Mesendoderm (in vitro differentiated cells): Measurements from ENCODE around the gene FAM163B.

Source experiments
- DNase-seq: peaks from one replicate; pipeline ENCODE4 v3.0.0; 2013
- H2AK5ac ChIP-seq: 2 replicates; pipeline ENCODE4 v1.6.1; 2013; ENCODE audit warnings: low read length, inconsistent platforms
- H2BK120ac ChIP-seq: 2 replicates; pipeline ENCODE4 v1.6.1; 2013; ENCODE audit warnings: low read depth, mild to moderate bottlenecking, low read length, moderate library complexity, mixed read lengths
- H2BK15ac ChIP-seq: replicated peaks from 2 replicates; pipeline ENCODE4 v1.6.1; 2013; ENCODE audit warnings: low read depth, mild to moderate bottlenecking, moderate library complexity
- H2BK5ac ChIP-seq: 2 replicates; pipeline ENCODE4 v1.6.1; 2013; ENCODE audit warnings: low read length, inconsistent platforms
- H3K18ac ChIP-seq: 2 replicates; pipeline ENCODE4 v1.6.1; 2013; ENCODE audit warnings: mild to moderate bottlenecking, low read length, mixed read lengths
- H3K23ac ChIP-seq: one replicate; pipeline ENCODE4 v1.6.1; 2013; ENCODE audit warnings: low read length
- H3K27ac ChIP-seq: 2 replicates; pipeline ENCODE4 v1.5.1; 2013; ENCODE audit warnings: low read depth, mild to moderate bottlenecking, inconsistent platforms, low read length, moderate library complexity
- H3K27me3 ChIP-seq: 2 replicates; pipeline ENCODE4 v1.6.1; 2013; ENCODE audit warnings: low read length, control low read depth, mild to moderate bottlenecking, inconsistent platforms; ENCODE audit not compliant: insufficient read depth, poor library complexity
- H3K36me3 ChIP-seq: 2 replicates; pipeline ENCODE4 v1.6.1; 2013; ENCODE audit warnings: low read length, inconsistent platforms; ENCODE audit not compliant: control insufficient read depth, insufficient read depth
- H3K4ac ChIP-seq: one replicate; pipeline ENCODE4 v1.6.1; 2013; ENCODE audit warnings: low read depth, mild to moderate bottlenecking, low read length, moderate library complexity
- H3K4me1 ChIP-seq: 2 replicates; pipeline ENCODE4 v1.6.1; 2013; ENCODE audit warnings: low read depth, low read length, inconsistent platforms; ENCODE audit not compliant: control insufficient read depth
- H3K4me2 ChIP-seq: 2 replicates; pipeline ENCODE4 v1.6.1; 2013; ENCODE audit warnings: low read length
- H3K4me3 ChIP-seq: 2 replicates; pipeline ENCODE4 v1.5.1; 2013; ENCODE audit warnings: mild to moderate bottlenecking, low read length
- H3K56ac ChIP-seq: one replicate; pipeline ENCODE4 v1.6.1; 2013; ENCODE audit warnings: low read length
- H3K79me1 ChIP-seq: 2 replicates; pipeline ENCODE4 v1.6.1; 2013; ENCODE audit warnings: low read length, inconsistent platforms
- H3K79me2 ChIP-seq: 2 replicates; pipeline ENCODE4 v1.6.1; 2013; ENCODE audit warnings: mild to moderate bottlenecking, low read length; ENCODE audit not compliant: control insufficient read depth, insufficient read depth
- H3K9ac ChIP-seq: 2 replicates; pipeline ENCODE4 v1.6.1; 2013; ENCODE audit warnings: low read length, inconsistent platforms
- H4K5ac ChIP-seq: one replicate; pipeline ENCODE4 v1.6.1; 2013; ENCODE audit warnings: low read length
- H4K8ac ChIP-seq: one replicate; pipeline ENCODE4 v1.6.1; 2013; ENCODE audit warnings: low read depth, mild to moderate bottlenecking, control low read depth, low read length, moderate library complexity
- WGBS: extraction: QIAGEN DNeasy Blood & Tissue Kit; methylation state at CpG from one replicate; pipeline ENCODE4 v1.1.7; 2013; ENCODE audit warnings: low lambda C conversion rate, missing lambda C conversion rate; ENCODE audit not compliant: insufficient coverage; ENCODE audit errors: extremely low coverage; 5-methylcytosine and 5-hydroxymethylcytosine counted together

Gene FAM163B

DNA sequence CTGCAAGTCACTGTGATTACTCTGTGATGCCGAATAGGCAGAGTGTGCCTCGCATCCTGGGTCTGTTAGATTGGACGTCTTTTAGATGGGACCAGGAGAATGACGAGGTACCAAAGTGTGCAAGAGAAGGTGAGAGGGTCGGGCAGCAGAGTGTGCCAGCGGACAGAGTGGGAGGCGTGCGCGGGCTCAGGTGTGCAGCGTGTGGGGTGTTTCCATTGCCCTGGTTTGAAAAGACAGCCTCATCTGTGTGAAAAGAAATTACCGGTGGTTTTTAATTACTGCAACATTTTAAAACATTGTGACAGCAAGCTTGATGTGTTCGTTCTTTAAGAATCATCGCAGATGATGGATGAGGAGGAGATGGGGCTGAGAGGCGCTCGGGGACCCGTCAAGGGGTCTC, 4.2 kb upstream of the FAM163B start:
- Histone ChIP-seq H3K18ac (no peak overlapping the region), H4K5ac (no peak overlapping the region), H2BK15ac (no peak overlapping the region), H3K36me3 (no peaks in the 10 kb centered on the region), H3K56ac (no peak overlapping the region), H3K27me3 (peaks cover 4% of the 10 kb centered on the region), H4K8ac (no peak overlapping the region), H3K4ac (no peak overlapping the region), H3K79me1 (no peaks in the 10 kb centered on the region), H3K79me2 (no peaks in the 10 kb centered on the region), H3K9ac (no peak overlapping the region), H3K23ac (no peak overlapping the region), H3K27ac (no peak overlapping the region), H3K4me2 (no peak overlapping the region), H3K4me1 (no peaks in the 10 kb centered on the region), H2AK5ac (no peak overlapping the region), H3K4me3 (no peak overlapping the region), H2BK5ac (no peak overlapping the region), H2BK120ac (no peak overlapping the region)
- no CpG with 5 or more reads among the region's 16 CpGs for WGBS
- no peak for DNase-seq

DNA sequence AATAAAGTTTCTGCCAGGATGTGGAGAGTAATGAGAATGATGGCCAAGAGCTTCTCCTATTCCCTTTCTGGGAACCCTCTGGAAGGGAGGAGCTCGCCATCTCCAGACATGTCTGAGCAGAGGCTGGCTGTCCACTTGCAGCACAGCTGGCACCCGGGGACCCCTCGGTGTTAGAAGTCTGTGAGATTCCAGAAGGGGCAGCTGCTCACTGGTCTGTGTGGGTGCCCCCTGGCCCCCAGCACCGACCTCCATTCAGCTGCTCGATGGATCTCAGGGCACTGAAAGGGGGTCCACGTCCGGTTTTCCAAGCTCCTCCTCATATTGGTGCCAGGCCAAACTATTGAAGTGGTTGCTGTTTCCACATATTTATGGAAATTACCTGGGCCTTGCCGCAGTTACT, 3.6 kb upstream of the FAM163B start:
- H3K9ac ChIP-seq, result no peak overlapping the region
- no peaks in the 10 kb centered on the region for H3K4me1 ChIP-seq
- H4K8ac ChIP-seq, result no peak overlapping the region
- no peak for DNase-seq
- H3K23ac ChIP-seq, result no peak overlapping the region
- H3K79me2 ChIP-seq, result no peaks in the 10 kb centered on the region
- H2BK5ac ChIP-seq, result no peak overlapping the region
- no peak overlapping the region for H3K56ac ChIP-seq
- H3K4ac ChIP-seq, result no peak overlapping the region
- H3K4me2 ChIP-seq, result no peak overlapping the region
- H3K27ac ChIP-seq, result no peak overlapping the region
- H2BK120ac ChIP-seq, result no peak overlapping the region
- no peak overlapping the region for H3K18ac ChIP-seq
- no peaks in the 10 kb centered on the region for H3K79me1 ChIP-seq
- no peaks in the 10 kb centered on the region for H3K36me3 ChIP-seq
- H3K27me3 ChIP-seq, result peaks cover 4% of the 10 kb centered on the region
- H4K5ac ChIP-seq, result no peak overlapping the region
- no peak overlapping the region for H3K4me3 ChIP-seq
- H2AK5ac ChIP-seq, result no peak overlapping the region
- no CpG with 5 or more reads among the region's 8 CpGs for WGBS
- no peak overlapping the region for H2BK15ac ChIP-seq

DNA sequence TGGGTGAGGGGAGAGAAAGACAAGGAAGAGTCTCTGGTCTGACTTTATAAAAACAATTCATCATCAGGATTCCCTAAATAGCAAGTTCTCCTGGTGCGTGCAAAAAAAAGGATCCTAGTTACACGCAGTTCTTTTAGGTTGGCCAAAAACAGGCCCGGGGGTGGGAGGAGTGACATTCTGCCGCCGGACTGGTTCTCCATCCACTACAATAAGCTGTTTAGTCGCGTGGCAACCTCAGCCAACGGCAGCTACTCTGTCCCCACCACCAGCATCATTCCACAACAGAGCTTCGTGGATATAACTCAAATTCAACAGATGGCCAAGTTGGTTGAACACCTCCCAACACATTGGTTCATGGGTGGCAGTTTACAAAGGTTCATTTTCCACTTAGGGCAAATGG, 2.9 kb upstream of the FAM163B start:
- H3K56ac ChIP-seq, result no peak overlapping the region
- H3K27me3 ChIP-seq, result peaks cover 4% of the 10 kb centered on the region
- H2BK15ac ChIP-seq, result no peak overlapping the region
- H3K79me2 ChIP-seq, result no peaks in the 10 kb centered on the region
- no peak overlapping the region for H3K27ac ChIP-seq
- no peak overlapping the region for H3K4me3 ChIP-seq
- H2BK120ac ChIP-seq, result no peak overlapping the region
- H2AK5ac ChIP-seq, result no peak overlapping the region
- no peak overlapping the region for H3K4ac ChIP-seq
- H3K18ac ChIP-seq, result no peak overlapping the region
- H3K4me2 ChIP-seq, result no peak overlapping the region
- H3K79me1 ChIP-seq, result no peaks in the 10 kb centered on the region
- no peak overlapping the region for H4K5ac ChIP-seq
- no peak for DNase-seq
- H2BK5ac ChIP-seq, result no peak overlapping the region
- no peaks in the 10 kb centered on the region for H3K36me3 ChIP-seq
- H3K4me1 ChIP-seq, result no peaks in the 10 kb centered on the region
- no CpG with 5 or more reads among the region's 9 CpGs for WGBS
- H3K23ac ChIP-seq, result no peak overlapping the region
- H4K8ac ChIP-seq, result no peak overlapping the region
- H3K9ac ChIP-seq, result no peak overlapping the region

DNA sequence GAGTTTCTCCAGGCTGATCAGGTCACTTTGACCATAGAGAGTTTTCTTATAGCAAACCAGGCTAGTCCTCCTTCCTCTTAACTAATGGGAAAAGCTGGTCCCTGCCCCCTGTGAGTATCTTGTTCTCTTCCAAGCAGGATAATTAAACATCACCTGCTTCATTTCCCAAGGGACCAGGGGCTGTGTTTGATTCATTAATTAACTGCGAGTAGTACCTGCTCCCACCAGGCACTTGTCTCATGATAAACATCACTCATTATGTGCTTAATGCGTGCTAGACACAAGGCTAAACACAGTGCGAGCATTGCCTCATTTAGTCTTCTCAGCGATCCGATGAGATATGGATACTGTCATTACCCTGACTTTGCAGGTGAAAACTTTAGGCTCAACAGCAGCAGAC, 1.7 kb upstream of the FAM163B start:
- Histone ChIP-seq H4K8ac (no peak overlapping the region), H3K56ac (no peak overlapping the region), H3K4me2 (no peak overlapping the region), H4K5ac (no peak overlapping the region), H2BK5ac (no peak overlapping the region), H2BK120ac (no peak overlapping the region), H3K4me1 (no peaks in the 10 kb centered on the region), H3K9ac (no peak overlapping the region), H3K79me1 (no peaks in the 10 kb centered on the region), H3K36me3 (no peaks in the 10 kb centered on the region), H2BK15ac (no peak overlapping the region), H3K18ac (no peak overlapping the region), H3K79me2 (no peaks in the 10 kb centered on the region), H3K27ac (no peak overlapping the region), H3K23ac (no peak overlapping the region), H3K4me3 (no peak overlapping the region), H2AK5ac (no peak overlapping the region), H3K27me3 (peaks cover 4% of the 10 kb centered on the region), H3K4ac (no peak overlapping the region)
- WGBS, result no CpG with 5 or more reads among the region's 5 CpGs
- no peak for DNase-seq

DNA sequence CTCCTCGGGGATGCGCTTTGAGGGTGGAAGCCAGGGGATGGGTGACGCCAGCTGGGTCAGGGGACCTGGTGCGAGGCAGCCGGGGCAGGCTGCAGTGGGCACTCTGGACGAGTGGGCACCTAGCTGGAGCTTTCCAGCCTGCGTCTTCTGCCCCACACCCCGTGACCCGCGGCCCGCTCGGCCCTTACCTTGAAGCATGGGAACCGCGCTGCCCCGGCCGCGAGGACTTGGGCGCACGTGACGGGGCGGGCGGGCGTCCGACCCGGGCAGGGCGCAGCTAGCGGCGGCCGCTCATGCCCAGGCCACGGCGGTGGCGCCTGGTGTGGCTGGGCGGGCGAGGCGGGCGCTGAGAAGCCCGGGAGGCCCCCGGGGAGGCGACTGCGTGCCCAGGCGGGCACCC, 300 bp downstream of the FAM163B start:
- H3K18ac ChIP-seq, result no peak overlapping the region
- H3K4me2 ChIP-seq, result peak overlapping the region; percentile 39
- H2BK5ac ChIP-seq, result no peak overlapping the region
- no peak overlapping the region for H3K56ac ChIP-seq
- H3K27me3 ChIP-seq, result peaks cover 4% of the 10 kb centered on the region
- H3K79me2 ChIP-seq, result no peaks in the 10 kb centered on the region
- H3K23ac ChIP-seq, result no peak overlapping the region
- H3K36me3 ChIP-seq, result no peaks in the 10 kb centered on the region
- DNase-seq, result no peak
- no peak overlapping the region for H3K4ac ChIP-seq
- H4K8ac ChIP-seq, result no peak overlapping the region
- no CpG with 5 or more reads among the region's 41 CpGs for WGBS
- H3K4me3 ChIP-seq, result no peak overlapping the region
- no peak overlapping the region for H2BK15ac ChIP-seq
- H4K5ac ChIP-seq, result no peak overlapping the region
- no peak overlapping the region for H2AK5ac ChIP-seq
- no peak overlapping the region for H3K27ac ChIP-seq
- peak overlapping the region; percentile 18 for H3K9ac ChIP-seq
- H3K4me1 ChIP-seq, result no peaks in the 10 kb centered on the region
- no peaks in the 10 kb centered on the region for H3K79me1 ChIP-seq
- H2BK120ac ChIP-seq, result no peak overlapping the region

DNA sequence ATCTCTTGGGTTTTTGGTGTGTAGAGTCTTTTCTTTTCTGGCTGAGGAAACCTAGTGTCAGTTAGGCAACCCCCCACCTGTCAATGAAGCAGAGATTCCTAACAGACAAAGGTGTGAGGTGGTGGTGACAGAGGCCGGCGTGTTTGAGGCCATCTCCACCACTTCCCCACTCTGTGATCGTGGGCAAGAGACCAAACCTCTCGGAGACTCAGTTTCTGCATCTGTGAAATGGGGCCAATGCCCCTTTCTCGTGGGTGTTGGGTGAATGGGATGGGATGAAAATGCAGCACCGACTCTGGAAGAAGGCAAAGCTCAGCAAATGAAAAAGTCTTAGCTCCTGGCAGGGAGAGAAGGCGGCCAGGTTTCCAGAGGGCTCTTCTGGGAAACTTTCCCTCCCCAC, 807 bp downstream of the FAM163B start:
- WGBS, result no CpG with 5 or more reads among the region's 7 CpGs
- Histone ChIP-seq H3K56ac (no peak overlapping the region), H2BK120ac (no peak overlapping the region), H3K79me1 (no peaks in the 10 kb centered on the region), H3K27me3 (peaks cover 4% of the 10 kb centered on the region), H3K36me3 (no peaks in the 10 kb centered on the region), H3K18ac (no peak overlapping the region), H3K4me1 (no peaks in the 10 kb centered on the region), H3K27ac (no peak overlapping the region), H2AK5ac (no peak overlapping the region), H3K4ac (no peak overlapping the region), H3K79me2 (no peaks in the 10 kb centered on the region), H3K4me3 (no peak overlapping the region), H3K9ac (no peak overlapping the region), H4K8ac (no peak overlapping the region), H2BK15ac (no peak overlapping the region), H4K5ac (no peak overlapping the region), H3K4me2 (no peak overlapping the region), H2BK5ac (no peak overlapping the region), H3K23ac (no peak overlapping the region)
- no peak for DNase-seq
